NT2/D1 (cell line): ENCODE data around the gene MYLIP.

Experiments
- SUZ12 ChIP-seq: IDR thresholded peaks from 2 replicates; pipeline ENCODE4 v1.6.1; 2011; ENCODE audit not compliant: insufficient read length, insufficient read depth; ENCODE audit errors: extremely low read depth
- YY1 ChIP-seq: IDR thresholded peaks from 2 replicates; pipeline ENCODE4 v1.6.1; 2011; ENCODE audit not compliant: insufficient read length, insufficient read depth
- ZNF274 ChIP-seq: IDR thresholded peaks from 2 replicates; pipeline ENCODE4 v1.6.1; 2011; ENCODE audit warnings: mild to moderate bottlenecking, low read depth, low read length

DNA sequence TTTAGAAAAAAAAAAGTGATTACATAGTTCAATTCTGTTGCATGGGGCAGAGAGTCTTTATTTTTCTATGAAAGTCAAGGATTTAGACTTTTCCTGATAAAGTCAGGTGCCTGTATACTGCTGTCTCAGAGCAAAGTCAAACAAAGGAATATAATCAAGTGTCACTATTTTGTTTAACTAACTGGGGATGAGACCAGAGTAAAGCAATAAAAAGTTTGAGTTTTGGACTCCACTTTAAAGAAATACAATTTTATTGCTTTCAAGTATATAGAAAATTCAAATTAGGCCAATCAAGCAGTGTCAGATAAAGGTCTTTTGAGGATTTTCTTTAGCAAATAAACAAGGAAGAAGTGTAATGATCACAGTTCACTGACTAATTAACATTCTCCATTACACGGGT, 48.7 kb upstream of the MYLIP start:
- no peak for TF ChIP-seq SUZ12
- no peak for TF ChIP-seq ZNF274
- no peak for TF ChIP-seq YY1
